HFF-Myc (cell line): ENCODE measurements around the gene CAMKK2.

Source experiments
- DNase-seq: peaks from one replicate; pipeline ENCODE4 v3.0.0-alpha.2; 2011; ENCODE audit warnings: low read depth; ENCODE audit errors: extremely low read depth
- H3K4me3 ChIP-seq: replicated peaks from 2 replicates; pipeline ENCODE4 v1.5.1; 2011; ENCODE audit warnings: low read depth, mild to moderate bottlenecking, control low read depth, low read length
- TF ChIP-seq, protein P1 (sequence below): IDR thresholded peaks from 2 replicates; pipeline ENCODE4 v1.5.1; 2012; ENCODE audit warnings: mild to moderate bottlenecking, low read depth, low read length, control low read depth; ENCODE audit errors: missing control alignments

CAMKK2 gene

DNA sequence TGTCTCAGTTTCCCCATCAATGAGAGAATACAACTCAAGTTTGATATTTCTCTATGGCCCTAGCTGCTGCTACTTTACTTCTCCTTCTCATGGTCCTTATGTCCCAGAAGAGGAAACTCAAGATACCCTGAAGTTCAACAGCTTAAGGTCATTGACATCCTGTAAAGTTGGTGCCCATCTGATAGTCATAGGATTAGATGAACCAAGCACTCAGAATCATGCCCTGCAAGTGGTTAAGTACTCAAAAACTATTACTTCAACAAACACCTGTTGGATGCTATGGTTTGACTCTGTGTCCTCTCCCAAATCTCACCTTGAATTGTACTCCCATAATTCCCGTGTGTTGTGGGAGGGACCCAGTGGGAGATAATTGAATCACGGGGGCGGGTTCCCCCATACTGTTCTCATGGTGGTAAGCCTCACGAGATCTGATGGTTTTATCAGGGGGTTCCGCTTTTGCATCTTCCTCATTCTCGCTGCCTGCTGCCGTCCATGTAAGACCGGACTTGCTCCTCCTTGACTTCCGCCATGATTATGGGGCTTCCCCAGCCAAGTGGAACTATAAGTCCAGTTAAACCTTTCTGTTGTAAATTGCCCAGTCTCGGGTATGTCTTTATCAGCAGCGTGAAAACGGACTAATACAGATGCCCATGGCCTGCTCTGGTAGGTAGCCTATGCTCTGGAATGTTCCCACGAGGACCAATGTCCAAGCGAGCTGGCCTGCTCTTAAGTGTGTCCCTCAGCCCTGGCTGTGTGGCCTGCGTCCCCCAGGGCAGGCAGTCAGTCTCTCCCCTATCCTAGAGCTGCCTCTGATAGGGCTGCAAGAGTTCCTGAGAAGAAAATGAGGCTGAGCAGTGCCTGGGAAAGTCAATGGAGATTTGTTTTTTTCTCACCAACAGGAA, 18.1 kb downstream of the CAMKK2 start:
- TF ChIP-seq, protein P1, sequence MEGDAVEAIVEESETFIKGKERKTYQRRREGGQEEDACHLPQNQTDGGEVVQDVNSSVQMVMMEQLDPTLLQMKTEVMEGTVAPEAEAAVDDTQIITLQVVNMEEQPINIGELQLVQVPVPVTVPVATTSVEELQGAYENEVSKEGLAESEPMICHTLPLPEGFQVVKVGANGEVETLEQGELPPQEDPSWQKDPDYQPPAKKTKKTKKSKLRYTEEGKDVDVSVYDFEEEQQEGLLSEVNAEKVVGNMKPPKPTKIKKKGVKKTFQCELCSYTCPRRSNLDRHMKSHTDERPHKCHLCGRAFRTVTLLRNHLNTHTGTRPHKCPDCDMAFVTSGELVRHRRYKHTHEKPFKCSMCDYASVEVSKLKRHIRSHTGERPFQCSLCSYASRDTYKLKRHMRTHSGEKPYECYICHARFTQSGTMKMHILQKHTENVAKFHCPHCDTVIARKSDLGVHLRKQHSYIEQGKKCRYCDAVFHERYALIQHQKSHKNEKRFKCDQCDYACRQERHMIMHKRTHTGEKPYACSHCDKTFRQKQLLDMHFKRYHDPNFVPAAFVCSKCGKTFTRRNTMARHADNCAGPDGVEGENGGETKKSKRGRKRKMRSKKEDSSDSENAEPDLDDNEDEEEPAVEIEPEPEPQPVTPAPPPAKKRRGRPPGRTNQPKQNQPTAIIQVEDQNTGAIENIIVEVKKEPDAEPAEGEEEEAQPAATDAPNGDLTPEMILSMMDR, result no peak
- no peak for DNase-seq
- H3K4me3 ChIP-seq, result no peak overlapping the region

DNA sequence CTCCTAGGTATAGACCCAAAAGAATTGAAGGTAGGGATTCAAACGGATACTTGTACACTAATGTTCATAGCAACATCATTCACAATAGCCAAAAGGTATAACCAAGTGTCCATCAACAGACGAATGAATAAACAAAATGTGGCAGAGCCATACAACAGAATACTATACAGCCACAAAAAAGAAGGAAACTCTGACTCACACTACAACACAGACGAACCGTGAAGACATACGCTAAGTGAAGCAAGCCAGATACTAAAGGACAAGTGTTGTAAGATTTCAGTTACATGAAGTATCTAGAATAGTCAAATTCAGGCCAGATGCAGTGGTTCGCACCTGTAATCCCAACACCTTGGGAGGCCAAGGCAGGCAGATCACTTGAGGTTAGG, 19.1 kb downstream of the CAMKK2 start:
- DNase-seq, result no peak
- TF ChIP-seq, protein P1, result no peak
- no peak overlapping the region for H3K4me3 ChIP-seq

GRCh38 chr12:121274036-121274763, 22.3 kb downstream of the CAMKK2 start:
- no peak overlapping the region for H3K4me3 ChIP-seq
- DNase-seq, result no peak
- TF ChIP-seq, protein P1, result no peak

DNA sequence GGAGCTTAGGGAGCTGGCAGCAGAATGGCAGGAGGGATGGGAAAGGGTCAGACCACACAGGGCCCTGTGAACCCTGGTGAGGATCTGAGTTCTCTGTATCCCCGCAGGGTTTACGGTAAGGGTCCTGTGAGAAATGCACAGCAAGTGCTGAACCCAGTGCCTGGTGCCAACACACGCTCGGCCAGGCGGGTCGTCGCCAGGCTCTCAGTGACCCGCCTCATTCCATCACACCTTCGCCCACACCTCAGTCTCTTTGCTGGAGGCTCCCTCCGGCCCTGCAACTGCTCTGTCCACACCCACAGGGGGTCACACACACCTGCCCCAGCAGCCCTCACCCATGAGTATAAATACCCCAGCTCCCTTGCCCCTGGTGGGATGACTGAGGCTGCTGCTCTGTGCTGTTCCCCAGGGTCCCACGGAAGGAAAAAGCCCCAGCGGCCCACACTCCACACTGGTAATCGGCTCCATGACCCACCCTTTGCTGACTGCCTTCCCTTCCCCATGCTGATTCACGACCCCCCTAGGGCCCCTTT, 23.1 kb downstream of the CAMKK2 start:
- H3K4me3 ChIP-seq, result no peak overlapping the region
- no peak for DNase-seq
- TF ChIP-seq, protein P1, result no peak

DNA sequence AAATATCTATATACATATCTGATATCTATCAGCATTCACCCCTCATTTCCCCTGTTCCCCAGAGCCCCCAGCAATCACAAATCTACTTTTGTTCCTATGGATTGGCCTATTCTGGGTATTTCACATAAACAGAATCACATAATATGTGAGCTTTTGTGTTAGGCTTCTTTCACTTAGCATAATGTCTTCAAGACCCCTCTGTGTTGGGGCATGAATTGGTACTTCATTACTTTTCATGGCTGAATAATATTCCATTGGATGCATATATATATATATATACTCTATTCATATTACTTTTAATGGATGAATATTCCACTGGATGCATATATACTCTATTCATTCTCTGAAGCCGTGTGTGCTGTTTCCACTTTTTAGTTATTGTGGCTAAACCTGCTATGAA, 28.7 kb downstream of the CAMKK2 start:
- H3K4me3 ChIP-seq, result no peak overlapping the region
- TF ChIP-seq, protein P1, result no peak
- no peak for DNase-seq

DNA sequence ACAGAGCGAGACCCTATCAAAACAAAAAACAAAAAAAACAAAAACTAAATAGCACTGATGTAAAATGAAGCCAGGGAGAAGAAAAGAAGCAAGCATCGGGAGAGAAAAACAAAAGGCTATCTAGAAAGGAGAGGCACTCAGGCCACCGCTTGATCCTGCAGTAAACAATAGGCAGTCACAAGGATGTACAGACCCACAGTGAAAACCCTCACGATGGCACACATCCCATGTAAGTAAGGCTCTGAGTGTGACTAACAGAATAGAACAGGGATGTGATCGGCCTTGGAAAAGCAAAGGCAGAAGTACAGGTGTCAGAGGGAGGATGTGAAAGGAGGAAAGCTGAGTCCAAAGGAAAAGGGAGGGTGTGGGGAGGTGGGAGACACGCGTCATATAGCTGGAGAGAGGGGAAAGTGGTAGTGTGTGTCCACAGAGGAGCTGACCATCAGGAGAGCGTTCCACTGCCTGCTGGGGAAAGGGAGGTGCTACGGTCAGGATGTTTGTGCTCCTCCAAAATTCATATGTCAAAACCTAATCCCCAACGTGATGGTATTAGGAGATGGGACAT, 31.5 kb downstream of the CAMKK2 start:
- TF ChIP-seq, protein P1, result no peak
- no peak overlapping the region for H3K4me3 ChIP-seq
- no peak for DNase-seq
